K562 (cell line): ENCODE data around the gene FRMPD4.

ENCODE experiments used
- CHD4 ChIP-seq: fragments of 200-600 bp; sonication (generic); IDR thresholded peaks from 3 replicates; pipeline ENCODE4 v1.6.1; 2012; ENCODE audit warnings: low read depth, mild to moderate bottlenecking, mixed read lengths, low read length, inconsistent platforms; ENCODE audit not compliant: insufficient read depth, insufficient replicate concordance, poor library complexity, severe bottlenecking
- ESRRA ChIP-seq: fragments of 450-650 bp; IDR thresholded peaks from 2 replicates; pipeline ENCODE4 v1.6.1; 2014; ENCODE audit warnings: low read depth, mild to moderate bottlenecking, moderate library complexity, borderline replicate concordance
- KAT2B ChIP-seq: IDR thresholded peaks from one replicate; pipeline ENCODE4 v1.6.1; 2012; ENCODE audit warnings: low read depth, mild to moderate bottlenecking, control low read depth, inconsistent platforms, low read length, moderate library complexity
- ZNF354B ChIP-seq: fragments of 250-450 bp; sonication (Bioruptor Pico); IDR thresholded peaks from 2 replicates; pipeline ENCODE4 v1.4.0; 2020
- TF ChIP-seq, protein P1 (sequence below): sonication (generic); formaldehyde crosslinking; IDR thresholded peaks from 2 replicates; pipeline ENCODE4 v1.8.1; 2023; ENCODE audit warnings: mild to moderate bottlenecking, missing genetic modification reagents

GRCh38 chrX:12770440-12770839, 632.2 kb downstream of the FRMPD4 start:
- TF ChIP-seq CHD4 (no peak), ZNF354B (CRISPR knock-in tag) (no peak), ESRRA (no peak), KAT2B (no peak)
- TF ChIP-seq, protein P1, sequence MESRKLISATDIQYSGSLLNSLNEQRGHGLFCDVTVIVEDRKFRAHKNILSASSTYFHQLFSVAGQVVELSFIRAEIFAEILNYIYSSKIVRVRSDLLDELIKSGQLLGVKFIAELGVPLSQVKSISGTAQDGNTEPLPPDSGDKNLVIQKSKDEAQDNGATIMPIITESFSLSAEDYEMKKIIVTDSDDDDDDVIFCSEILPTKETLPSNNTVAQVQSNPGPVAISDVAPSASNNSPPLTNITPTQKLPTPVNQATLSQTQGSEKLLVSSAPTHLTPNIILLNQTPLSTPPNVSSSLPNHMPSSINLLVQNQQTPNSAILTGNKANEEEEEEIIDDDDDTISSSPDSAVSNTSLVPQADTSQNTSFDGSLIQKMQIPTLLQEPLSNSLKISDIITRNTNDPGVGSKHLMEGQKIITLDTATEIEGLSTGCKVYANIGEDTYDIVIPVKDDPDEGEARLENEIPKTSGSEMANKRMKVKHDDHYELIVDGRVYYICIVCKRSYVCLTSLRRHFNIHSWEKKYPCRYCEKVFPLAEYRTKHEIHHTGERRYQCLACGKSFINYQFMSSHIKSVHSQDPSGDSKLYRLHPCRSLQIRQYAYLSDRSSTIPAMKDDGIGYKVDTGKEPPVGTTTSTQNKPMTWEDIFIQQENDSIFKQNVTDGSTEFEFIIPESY (CRISPR knock-in tag), result no peak
